Upper lobe of right lung (tissue), 1 donor: ENCODE measurements around the gene CD7. TPM values are rescaled to one million over a fixed set of nuclear protein-coding genes. Genes with fewer than 3 reads are reported as not detected.

Experiments
- ATAC-seq: fragments of 200-7000 bp; cut with Tn5 transposase; one replicate; pipeline ENCODE4 v1.9.1; 2020; ENCODE audit warnings: mild to moderate bottlenecking, moderate library complexity
- DNase-seq: peaks from one replicate; pipeline ENCODE4 v3.0.0-alpha.2; 2020
- H3K27ac ChIP-seq: fragments of 200-600 bp; one replicate; pipeline ENCODE4 v1.8.0; 2022
- H3K27me3 ChIP-seq: fragments of 200-600 bp; one replicate; pipeline ENCODE4 v1.8.0; 2022; ENCODE audit warnings: mild to moderate bottlenecking
- H3K36me3 ChIP-seq: fragments of 200-600 bp; one replicate; pipeline ENCODE4 v1.8.0; 2022
- H3K4me1 ChIP-seq: fragments of 200-600 bp; one replicate; pipeline ENCODE4 v1.8.0; 2022
- H3K4me3 ChIP-seq: fragments of 200-600 bp; one replicate; pipeline ENCODE4 v1.8.0; 2022; ENCODE audit warnings: mild to moderate bottlenecking
- H3K9me3 ChIP-seq: fragments of 200-600 bp; one replicate; pipeline ENCODE4 v1.8.0; 2022
- CTCF ChIP-seq: fragments of 200-600 bp; IDR thresholded peaks from one replicate; pipeline ENCODE4 v1.8.0; 2022; ENCODE audit warnings: antibody characterized with exemption
- intact Hi-C: fragments of 100-400 bp; cut with DNase I; formaldehyde crosslinking; loops from one replicate; pipeline ENCODE4 v1.11.0; 2022
- total RNA-seq: library from RNA; stranded (reverse); fragmentation: NEBNext Ultra II Directional; extraction: Animal tissue kit (Norgen Biotek cat#: 25700); gene quantifications from one replicate; pipeline ENCODE4 v1.2.1, GENCODE V29; 2021
- donor health status: DM: no; HTN: yes; CAD: no; lungs with severe emphysema.

CD7 gene
- total RNA-seq, 1 donor from 2014 or later, result 7.2 TPM

- no peak for TF ChIP-seq CTCF
- Histone ChIP-seq H3K27ac (no peak overlapping the region), H3K4me1 (peaks cover 38% of the 10 kb centered on the region), H3K9me3 (no peaks in the 10 kb centered on the region), H3K36me3 (no peaks in the 10 kb centered on the region), H3K27me3 (no peaks in the 10 kb centered on the region), H3K4me3 (no peak overlapping the region)
- ATAC-seq (no peak), DNase-seq (peak; percentile 72)
- intact Hi-C loops, result loop anchor here (10.0 kb wide), 1 partner anchor 296 kb away; the partner anchor contains the start of genes DCXR and RAC3
Measured at GRCh38 chr17:82330322-82331239, 13.2 kb upstream of the CD7 start.

GRCh38 chr17:82329683-82330321, 12.4 kb upstream of the CD7 start:
- ATAC-seq (no peak), DNase-seq (peak; percentile 62)
- Histone ChIP-seq H3K27ac (no peak overlapping the region), H3K36me3 (no peaks in the 10 kb centered on the region), H3K4me3 (no peak overlapping the region), H3K4me1 (peaks cover 31% of the 10 kb centered on the region), H3K27me3 (no peaks in the 10 kb centered on the region), H3K9me3 (no peaks in the 10 kb centered on the region)
- intact Hi-C loops, result loop anchor here (10.0 kb wide), 1 partner anchor 295 kb away; the partner anchor contains the start of genes DCXR and RAC3
- no peak for TF ChIP-seq CTCF

DNA sequence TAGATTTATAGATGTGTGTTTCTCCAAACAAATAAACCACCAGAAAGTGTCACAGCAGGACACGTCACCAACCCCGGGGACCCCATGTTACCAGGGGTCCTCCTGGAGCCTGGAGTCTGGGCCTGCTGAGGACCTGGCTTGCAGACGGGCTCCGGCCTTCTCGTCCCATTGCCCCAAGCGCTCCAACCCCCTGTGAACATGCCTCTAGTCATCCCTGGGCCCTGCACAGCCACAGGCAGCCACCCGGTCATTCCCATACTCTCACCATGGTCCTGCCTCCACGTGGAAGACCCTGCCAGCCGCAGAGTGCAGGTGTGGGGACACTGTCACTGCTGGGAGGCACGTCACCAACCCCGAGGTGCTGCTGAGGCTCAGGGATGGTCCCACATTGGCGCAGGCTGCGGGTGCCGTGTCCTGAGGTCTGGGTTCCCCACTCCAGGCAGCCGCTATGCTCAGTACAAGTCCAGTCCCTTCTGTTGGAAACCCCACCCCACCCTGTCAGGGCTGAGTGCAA, 11.6 kb upstream of the CD7 start:
- H3K4me3 ChIP-seq, result no peak overlapping the region
- ATAC-seq, result no peak
- H3K27me3 ChIP-seq, result no peaks in the 10 kb centered on the region
- no peaks in the 10 kb centered on the region for H3K9me3 ChIP-seq
- H3K4me1 ChIP-seq, result peaks cover 25% of the 10 kb centered on the region
- no peak for TF ChIP-seq CTCF
- intact Hi-C loops, result no loop called here
- no peaks in the 10 kb centered on the region for H3K36me3 ChIP-seq
- peak; percentile 61 for DNase-seq
- H3K27ac ChIP-seq, result no peak overlapping the region

GRCh38 chr17:82328141-82328993, 11.0 kb upstream of the CD7 start:
- no peak overlapping the region for H3K27ac ChIP-seq
- intact Hi-C loops, result no loop called here
- no peak for ATAC-seq
- no peaks in the 10 kb centered on the region for H3K36me3 ChIP-seq
- H3K4me1 ChIP-seq, result peaks cover 22% of the 10 kb centered on the region
- no peak overlapping the region for H3K4me3 ChIP-seq
- peak; percentile 60 for DNase-seq
- no peak for TF ChIP-seq CTCF
- H3K9me3 ChIP-seq, result no peaks in the 10 kb centered on the region
- no peaks in the 10 kb centered on the region for H3K27me3 ChIP-seq

DNA sequence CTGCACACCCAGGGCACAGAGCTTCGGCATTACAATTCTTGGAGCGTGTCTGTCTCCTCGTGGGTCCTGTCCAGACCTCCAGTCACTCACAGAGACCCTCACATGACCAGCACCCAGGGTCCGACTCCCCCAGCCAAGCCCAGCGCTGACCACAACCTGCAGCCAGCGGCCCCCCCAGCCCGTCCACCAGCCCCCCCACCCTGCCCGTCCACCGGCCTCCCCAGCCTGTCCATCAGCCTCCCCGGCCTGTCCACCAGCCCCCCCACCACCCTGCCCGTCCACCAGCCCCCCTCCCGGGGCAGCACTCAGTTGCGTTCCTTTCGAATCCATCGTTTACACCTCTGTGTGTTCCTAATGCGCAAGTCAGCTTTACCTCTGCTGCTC, 10.3 kb upstream of the CD7 start:
- ATAC-seq (no peak), DNase-seq (no peak)
- H3K27ac ChIP-seq, result no peak overlapping the region
- intact Hi-C loops, result no loop called here
- peaks cover 16% of the 10 kb centered on the region for H3K4me1 ChIP-seq
- no peak for TF ChIP-seq CTCF
- no peak overlapping the region for H3K4me3 ChIP-seq
- H3K36me3 ChIP-seq, result no peaks in the 10 kb centered on the region
- no peaks in the 10 kb centered on the region for H3K27me3 ChIP-seq
- H3K9me3 ChIP-seq, result no peaks in the 10 kb centered on the region
